H1 (cell line): Measurements from ENCODE around the gene GPALPP1. TPM values are rescaled to one million over a fixed set of nuclear protein-coding genes. Genes with fewer than 3 reads are reported as not detected.

Source experiments
- BACH1 ChIP-seq: IDR thresholded peaks from 2 replicates; pipeline ENCODE4 v1.6.1; 2012; ENCODE audit warnings: low read length, improper control_type of control experiment
- CBX5 ChIP-seq: fragments of 300-800, 300-1000 bp; sonication (generic); IDR thresholded peaks from 2 replicates; pipeline ENCODE4 v1.7.1; 2016; ENCODE audit warnings: antibody characterized with exemption, low read length, low read depth
- EGR1 ChIP-seq: IDR thresholded peaks from 2 replicates; pipeline ENCODE4 v1.6.1; 2011; ENCODE audit warnings: low read depth, low read length, borderline replicate concordance
- HDAC6 ChIP-seq: IDR thresholded peaks from one replicate; pipeline ENCODE4 v1.7.1; 2012; ENCODE audit warnings: low read depth, mild to moderate bottlenecking, inconsistent platforms, low read length, moderate library complexity
- KDM4A ChIP-seq: IDR thresholded peaks from one replicate; pipeline ENCODE4 v1.7.1; 2012; ENCODE audit warnings: low read depth, mild to moderate bottlenecking, moderate library complexity, low read length, inconsistent platforms; ENCODE audit not compliant: severe bottlenecking
- RFX5 ChIP-seq: IDR thresholded peaks from 2 replicates; pipeline ENCODE4 v1.6.1; 2011; ENCODE audit warnings: low read depth, low read length, improper control_type of control experiment, borderline replicate concordance
- SP4 ChIP-seq: IDR thresholded peaks from 2 replicates; pipeline ENCODE4 v1.6.1; 2012; ENCODE audit warnings: low read length, inconsistent platforms
- polyA plus RNA-seq, 7 experiments: library from polyadenylated mRNA; depleted of rRNA in 3 of 7; stranded (reverse) in 5 of 7; unstranded in 2 of 7; fragments of >200 nt in 5 of 7; fragments of 200-250 nt in 2 of 7; gene quantifications; 1 replicate in 5 of 7; 2 replicates in 1 of 7; 4 replicates in 1 of 7; pipeline versions ENCODE4 v1.2.1 to v1.2.3, GENCODE V29; 2011 to 2013; ENCODE audit warnings: missing spikeins in 2 of 7, mixed read lengths in 2 of 7
- total RNA-seq: library from RNA; stranded (reverse); fragmentation: NEBNext Ultra II Directional; extraction: Animal tissue kit (Norgen Biotek cat#: 25700); gene quantifications from 2 replicates; pipeline ENCODE4 v1.2.1, GENCODE V29; 2021
- TF ChIP-seq, protein P1 (sequence below): IDR thresholded peaks from 2 replicates; pipeline ENCODE4 v1.6.1; 2012; ENCODE audit warnings: inconsistent platforms

The GPALPP1 gene
- total and polyA plus RNA-seq, 2 of the 8 experiments (the other 6 are each of a cell fraction or from before 2014, with no cell fraction given) = 8.5 to 26.1 TPM

DNA sequence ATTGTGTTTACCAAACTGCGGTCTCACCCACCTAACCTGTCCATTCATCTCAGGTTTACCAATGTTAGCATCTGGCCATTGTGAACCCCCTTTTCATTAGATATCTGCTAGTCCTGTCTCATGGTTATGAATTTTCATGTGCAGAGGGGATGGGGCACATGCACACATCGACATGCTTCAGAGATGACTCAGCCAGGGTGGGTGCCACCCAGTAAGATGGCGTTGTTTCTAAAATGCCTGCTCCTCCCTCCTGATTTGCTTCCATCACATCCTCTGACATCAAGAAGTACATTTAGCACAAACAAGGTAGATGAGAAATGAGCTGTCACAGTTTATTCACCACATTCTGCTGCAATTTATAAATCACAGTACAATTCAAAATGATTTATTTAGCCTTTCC, 51.3 kb downstream of the GPALPP1 start (continued):
- TF ChIP-seq KDM4A = no peak
- TF ChIP-seq SP4 = no peak
- no peak for TF ChIP-seq CBX5
- TF ChIP-seq, protein P1, sequence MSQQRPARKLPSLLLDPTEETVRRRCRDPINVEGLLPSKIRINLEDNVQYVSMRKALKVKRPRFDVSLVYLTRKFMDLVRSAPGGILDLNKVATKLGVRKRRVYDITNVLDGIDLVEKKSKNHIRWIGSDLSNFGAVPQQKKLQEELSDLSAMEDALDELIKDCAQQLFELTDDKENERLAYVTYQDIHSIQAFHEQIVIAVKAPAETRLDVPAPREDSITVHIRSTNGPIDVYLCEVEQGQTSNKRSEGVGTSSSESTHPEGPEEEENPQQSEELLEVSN = no peak
- no peak for TF ChIP-seq BACH1
- TF ChIP-seq RFX5 = no peak
- TF ChIP-seq EGR1 = no peak
- TF ChIP-seq HDAC6 = no peak
- TF ChIP-seq, all 59 proteins: peak for 0
